Memory B cell (primary cell): ENCODE data around the gene SLC9A4.
A peak's percentile ranks its signal among the peaks of the same experiment; 100 is the strongest.

Source experiments
- ATAC-seq: fragments of 150-1000 bp; cut with Tn5 transposase; 2 replicates; pipeline ENCODE4 v1.10.0; 2021; ENCODE audit warnings: low read depth, mild to moderate bottlenecking, moderate library complexity
- DNase-seq, 2 donors: peaks; one replicate each; pipeline ENCODE4 v3.0.0; 2022; ENCODE audit warnings: low spot score in 2 of 2
- H3K27ac Mint-ChIP-seq: one replicate; pipeline ENCODE4 v1.8.0; 2022; ENCODE audit warnings: mild to moderate bottlenecking, moderate library complexity, mixed read lengths
- H3K27me3 Mint-ChIP-seq: one replicate; pipeline ENCODE4 v1.8.0; 2022; ENCODE audit warnings: mixed read lengths
- H3K36me3 Mint-ChIP-seq: one replicate; pipeline ENCODE4 v1.8.0; 2022; ENCODE audit warnings: mild to moderate bottlenecking, mixed read lengths
- H3K4me1 Mint-ChIP-seq: one replicate; pipeline ENCODE4 v1.8.0; 2022; ENCODE audit warnings: mixed read lengths
- H3K4me3 Mint-ChIP-seq: one replicate; pipeline ENCODE4 v1.8.0; 2022; ENCODE audit warnings: mild to moderate bottlenecking, moderate library complexity, mixed read lengths
- H3K9me3 Mint-ChIP-seq: one replicate; pipeline ENCODE4 v1.8.0; 2022; ENCODE audit warnings: mixed read lengths

The SLC9A4 gene

GRCh38 chr2:102438578-102438977 is 34.4 kb upstream of the SLC9A4 start:
- Mint-ChIP-seq H3K27ac (no peak overlapping the region), H3K36me3 (no peaks in the 10 kb centered on the region), H3K27me3 (no peaks in the 10 kb centered on the region), H3K9me3 (no peaks in the 10 kb centered on the region), H3K4me3 (no peak overlapping the region), H3K4me1 (peaks cover 15% of the 10 kb centered on the region)
- ATAC-seq (no peak), DNase-seq (no peak)

GRCh38 chr2:102439065-102439695 is 33.8 kb upstream of the SLC9A4 start:
- H3K36me3 Mint-ChIP-seq: no peaks in the 10 kb centered on the region
- H3K4me1 Mint-ChIP-seq: peaks cover 15% of the 10 kb centered on the region
- ATAC-seq: no peak
- DNase-seq: no peak
- H3K9me3 Mint-ChIP-seq: no peaks in the 10 kb centered on the region
- no peaks in the 10 kb centered on the region for H3K27me3 Mint-ChIP-seq
- no peak overlapping the region for H3K27ac Mint-ChIP-seq
- H3K4me3 Mint-ChIP-seq: no peak overlapping the region

- Mint-ChIP-seq H3K27me3 (no peaks in the 10 kb centered on the region), H3K36me3 (no peaks in the 10 kb centered on the region), H3K4me1 (peaks cover 4% of the 10 kb centered on the region), H3K4me3 (no peak overlapping the region), H3K27ac (no peak overlapping the region), H3K9me3 (no peaks in the 10 kb centered on the region)
- DNase-seq (peak in 1 of 2 donors; percentile 23), ATAC-seq (peak; percentile 67)
Observed at GRCh38 chr2:102442967-102443828, 29.8 kb upstream of the SLC9A4 start.

- H3K27me3 Mint-ChIP-seq: no peaks in the 10 kb centered on the region
- H3K36me3 Mint-ChIP-seq: no peaks in the 10 kb centered on the region
- DNase-seq: no peak
- H3K27ac Mint-ChIP-seq: no peak overlapping the region
- H3K9me3 Mint-ChIP-seq: no peaks in the 10 kb centered on the region
- no peak overlapping the region for H3K4me3 Mint-ChIP-seq
- no peak for ATAC-seq
- H3K4me1 Mint-ChIP-seq: peaks cover 4% of the 10 kb centered on the region
Observed at GRCh38 chr2:102444233-102444632, 28.8 kb upstream of the SLC9A4 start.

- Mint-ChIP-seq H3K4me1 (peaks cover 4% of the 10 kb centered on the region), H3K27me3 (no peaks in the 10 kb centered on the region), H3K36me3 (no peaks in the 10 kb centered on the region), H3K4me3 (no peak overlapping the region), H3K9me3 (no peaks in the 10 kb centered on the region), H3K27ac (no peak overlapping the region)
- DNase-seq (no peak), ATAC-seq (no peak)
Observed at GRCh38 chr2:102446936-102447335, 26.1 kb upstream of the SLC9A4 start.

- no peak overlapping the region for H3K27ac Mint-ChIP-seq
- no peaks in the 10 kb centered on the region for H3K9me3 Mint-ChIP-seq
- H3K4me1 Mint-ChIP-seq: no peaks in the 10 kb centered on the region
- H3K4me3 Mint-ChIP-seq: no peak overlapping the region
- no peak for ATAC-seq
- H3K27me3 Mint-ChIP-seq: no peaks in the 10 kb centered on the region
- DNase-seq: peak; percentile 32 to 34
- no peaks in the 10 kb centered on the region for H3K36me3 Mint-ChIP-seq
Observed at GRCh38 chr2:102449370-102449974, 23.6 kb upstream of the SLC9A4 start.

GRCh38 chr2:102451968-102452367 is 21.1 kb upstream of the SLC9A4 start:
- no peak for DNase-seq
- H3K4me1 Mint-ChIP-seq: no peaks in the 10 kb centered on the region
- no peak overlapping the region for H3K4me3 Mint-ChIP-seq
- peaks cover 5% of the 10 kb centered on the region for H3K36me3 Mint-ChIP-seq
- no peak for ATAC-seq
- H3K27ac Mint-ChIP-seq: no peak overlapping the region
- H3K27me3 Mint-ChIP-seq: peaks cover 4% of the 10 kb centered on the region
- peaks cover 5% of the 10 kb centered on the region for H3K9me3 Mint-ChIP-seq

GRCh38 chr2:102453501-102453900 is 19.5 kb upstream of the SLC9A4 start:
- peaks cover 5% of the 10 kb centered on the region for H3K36me3 Mint-ChIP-seq
- no peak overlapping the region for H3K27ac Mint-ChIP-seq
- H3K27me3 Mint-ChIP-seq: peaks cover 4% of the 10 kb centered on the region
- H3K4me1 Mint-ChIP-seq: no peaks in the 10 kb centered on the region
- H3K9me3 Mint-ChIP-seq: peaks cover 5% of the 10 kb centered on the region
- no peak overlapping the region for H3K4me3 Mint-ChIP-seq
- no peak for DNase-seq
- ATAC-seq: no peak

- Mint-ChIP-seq H3K9me3 (peaks cover 7% of the 10 kb centered on the region), H3K27ac (no peak overlapping the region), H3K27me3 (peaks cover 4% of the 10 kb centered on the region), H3K36me3 (peaks cover 5% of the 10 kb centered on the region), H3K4me1 (no peaks in the 10 kb centered on the region), H3K4me3 (no peak overlapping the region)
- no peak for DNase-seq
- ATAC-seq: no peak
Observed at GRCh38 chr2:102455061-102455670, 17.9 kb upstream of the SLC9A4 start.

- Mint-ChIP-seq H3K27ac (no peak overlapping the region), H3K27me3 (peaks cover 6% of the 10 kb centered on the region), H3K36me3 (peaks cover 5% of the 10 kb centered on the region), H3K4me3 (no peak overlapping the region), H3K9me3 (peaks cover 9% of the 10 kb centered on the region), H3K4me1 (no peaks in the 10 kb centered on the region)
- ATAC-seq (no peak), DNase-seq (no peak)
Observed at GRCh38 chr2:102460467-102460866, 12.6 kb upstream of the SLC9A4 start.

- ATAC-seq (no peak), DNase-seq (no peak)
- Mint-ChIP-seq H3K4me1 (no peaks in the 10 kb centered on the region), H3K9me3 (peaks cover 4% of the 10 kb centered on the region), H3K27me3 (peaks cover 2% of the 10 kb centered on the region), H3K27ac (no peak overlapping the region), H3K4me3 (no peak overlapping the region), H3K36me3 (no peaks in the 10 kb centered on the region)
Observed at GRCh38 chr2:102461188-102461587, 11.8 kb upstream of the SLC9A4 start.

GRCh38 chr2:102463160-102463559 is 9.9 kb upstream of the SLC9A4 start:
- H3K36me3 Mint-ChIP-seq: no peaks in the 10 kb centered on the region
- H3K27me3 Mint-ChIP-seq: peaks cover 7% of the 10 kb centered on the region
- no peaks in the 10 kb centered on the region for H3K4me1 Mint-ChIP-seq
- H3K9me3 Mint-ChIP-seq: peaks cover 4% of the 10 kb centered on the region
- no peak overlapping the region for H3K4me3 Mint-ChIP-seq
- no peak for DNase-seq
- H3K27ac Mint-ChIP-seq: no peak overlapping the region
- no peak for ATAC-seq

- Mint-ChIP-seq H3K27ac (no peak overlapping the region), H3K36me3 (no peaks in the 10 kb centered on the region), H3K9me3 (peaks cover 8% of the 10 kb centered on the region), H3K4me1 (no peaks in the 10 kb centered on the region), H3K4me3 (no peak overlapping the region), H3K27me3 (peaks cover 17% of the 10 kb centered on the region)
- DNase-seq (no peak), ATAC-seq (no peak)
Observed at GRCh38 chr2:102470168-102470567, 2.9 kb upstream of the SLC9A4 start.

- no peak for ATAC-seq
- H3K27me3 Mint-ChIP-seq: peaks cover 20% of the 10 kb centered on the region
- H3K27ac Mint-ChIP-seq: no peak overlapping the region
- no peak for DNase-seq
- no peaks in the 10 kb centered on the region for H3K4me1 Mint-ChIP-seq
- no peaks in the 10 kb centered on the region for H3K36me3 Mint-ChIP-seq
- H3K9me3 Mint-ChIP-seq: peaks cover 8% of the 10 kb centered on the region
- H3K4me3 Mint-ChIP-seq: no peak overlapping the region
Observed at GRCh38 chr2:102473631-102474030, 605 bp downstream of the SLC9A4 start.
